Measurements from ENCODE around the gene ANXA5. TPM values are rescaled to one million over a fixed set of nuclear protein-coding genes. Genes with fewer than 3 reads are reported as not detected.

Gene ANXA5
- polyA plus RNA-seq, 4 donors, result 85.7 to 281 (median 152) TPM

GRCh38 chr4:121724671-121725070 is 27.9 kb upstream of the ANXA5 start:
- no peak for DNase-seq
- WGBS, 3 donors, result 91 to 100% (median 93%) methylated on average over 1 of the region's 1 CpG
- no peak for FAIRE-seq

GRCh38 chr4:121721700-121722099 is 24.9 kb upstream of the ANXA5 start:
- WGBS, 3 donors, result 19 to 61% (median 30%) methylated on average over 1 of the region's 1 CpG
- Histone ChIP-seq H3K36me3 (ENCODE audit: control insufficient read depth in 3 of 3, insufficient read depth in 2 of 3, low read depth in 1 of 3, low read length in 3 of 3) (no peaks in the 10 kb centered on the region), H3K4me3 (ENCODE audit: low read depth in 1 of 3, low read length in 3 of 3) (no peak overlapping the region), H3K27me3 (ENCODE audit: control insufficient read depth in 3 of 3, insufficient read depth in 3 of 3, low read length in 3 of 3) (no peaks in the 10 kb centered on the region), H3K4me1 (ENCODE audit: control insufficient read depth in 3 of 3, insufficient read depth in 2 of 3, low read depth in 1 of 3, low read length in 2 of 3) (peaks cover 0 to 3% (median 0%) of the 10 kb centered on the region in 3 donors), H3K9me3 (ENCODE audit: control insufficient read depth in 2 of 2, insufficient read depth in 1 of 2, low read depth in 1 of 2, low read length in 1 of 2) (no peaks in the 10 kb centered on the region), H3K27ac (ENCODE audit: low read depth in 1 of 3, low read length in 2 of 3) (no peak overlapping the region)
- FAIRE-seq, result no peak
- no peak for DNase-seq

More at GRCh38 chr4:121724671-121725070, 27.9 kb upstream of the ANXA5 start:
- no peaks in the 10 kb centered on the region for H3K9me3 ChIP-seq (ENCODE audit: control insufficient read depth in 2 of 2, insufficient read depth in 1 of 2, low read depth in 1 of 2, low read length in 1 of 2)
- no peaks in the 10 kb centered on the region for H3K36me3 ChIP-seq (ENCODE audit: control insufficient read depth in 3 of 3, insufficient read depth in 2 of 3, low read depth in 1 of 3, low read length in 3 of 3)
- H3K27me3 ChIP-seq (ENCODE audit: control insufficient read depth in 3 of 3, insufficient read depth in 3 of 3, low read length in 3 of 3), result no peaks in the 10 kb centered on the region
- H3K4me3 ChIP-seq (ENCODE audit: low read depth in 1 of 3, low read length in 3 of 3), result no peak overlapping the region
- H3K4me1 ChIP-seq (ENCODE audit: control insufficient read depth in 3 of 3, insufficient read depth in 2 of 3, low read depth in 1 of 3, low read length in 2 of 3), result peaks cover 0 to 3% (median 0%) of the 10 kb centered on the region in 3 donors
- H3K27ac ChIP-seq (ENCODE audit: low read depth in 1 of 3, low read length in 2 of 3), result no peak overlapping the region

- H3K27ac ChIP-seq (ENCODE audit: low read depth in 1 of 3, low read length in 2 of 3), result no peak overlapping the region
- H3K27me3 ChIP-seq (ENCODE audit: control insufficient read depth in 3 of 3, insufficient read depth in 3 of 3, low read length in 3 of 3), result no peaks in the 10 kb centered on the region
- FAIRE-seq (no peak), DNase-seq (no peak)
- no peak overlapping the region for H3K4me3 ChIP-seq (ENCODE audit: low read depth in 1 of 3, low read length in 3 of 3)
- WGBS, 3 donors, result 62 to 84% (median 82%) methylated on average over 1 of the region's 1 CpG
- no peaks in the 10 kb centered on the region for H3K36me3 ChIP-seq (ENCODE audit: control insufficient read depth in 3 of 3, insufficient read depth in 2 of 3, low read depth in 1 of 3, low read length in 3 of 3)
- H3K9me3 ChIP-seq (ENCODE audit: control insufficient read depth in 2 of 2, insufficient read depth in 1 of 2, low read depth in 1 of 2, low read length in 1 of 2), result no peaks in the 10 kb centered on the region
- H3K4me1 ChIP-seq (ENCODE audit: control insufficient read depth in 3 of 3, insufficient read depth in 2 of 3, low read depth in 1 of 3, low read length in 2 of 3), result no peaks in the 10 kb centered on the region
Observed at GRCh38 chr4:121720109-121720508, 23.3 kb upstream of the ANXA5 start.

- H3K27me3 ChIP-seq (ENCODE audit: control insufficient read depth in 3 of 3, insufficient read depth in 3 of 3, low read length in 3 of 3), result no peaks in the 10 kb centered on the region
- DNase-seq (no peak), FAIRE-seq (no peak)
- no peaks in the 10 kb centered on the region for H3K36me3 ChIP-seq (ENCODE audit: control insufficient read depth in 3 of 3, insufficient read depth in 2 of 3, low read depth in 1 of 3, low read length in 3 of 3)
- no peaks in the 10 kb centered on the region for H3K4me1 ChIP-seq (ENCODE audit: control insufficient read depth in 3 of 3, insufficient read depth in 2 of 3, low read depth in 1 of 3, low read length in 2 of 3)
- no peak overlapping the region for H3K4me3 ChIP-seq (ENCODE audit: low read depth in 1 of 3, low read length in 3 of 3)
- peak overlapping the region in 1 of 3 donors; percentile 16 for H3K27ac ChIP-seq (ENCODE audit: low read depth in 1 of 3, low read length in 2 of 3)
- no peaks in the 10 kb centered on the region for H3K9me3 ChIP-seq (ENCODE audit: control insufficient read depth in 2 of 2, insufficient read depth in 1 of 2, low read depth in 1 of 2, low read length in 1 of 2)
- whole genome bisulfite sequencing, 3 donors, result 53 to 70% (median 66%) methylated on average over 4 of the region's 4 CpGs
Observed at GRCh38 chr4:121717680-121718237, 21.0 kb upstream of the ANXA5 start.

GRCh38 chr4:121714548-121714947 is 17.8 kb upstream of the ANXA5 start:
- Histone ChIP-seq H3K36me3 (ENCODE audit: control insufficient read depth in 3 of 3, insufficient read depth in 2 of 3, low read depth in 1 of 3, low read length in 3 of 3) (no peaks in the 10 kb centered on the region), H3K4me1 (ENCODE audit: control insufficient read depth in 3 of 3, insufficient read depth in 2 of 3, low read depth in 1 of 3, low read length in 2 of 3) (peaks cover 0 to 8% (median 0%) of the 10 kb centered on the region in 3 donors), H3K27ac (ENCODE audit: low read depth in 1 of 3, low read length in 2 of 3) (no peak overlapping the region), H3K27me3 (ENCODE audit: control insufficient read depth in 3 of 3, insufficient read depth in 3 of 3, low read length in 3 of 3) (no peaks in the 10 kb centered on the region), H3K9me3 (ENCODE audit: control insufficient read depth in 2 of 2, insufficient read depth in 1 of 2, low read depth in 1 of 2, low read length in 1 of 2) (no peaks in the 10 kb centered on the region), H3K4me3 (ENCODE audit: low read depth in 1 of 3, low read length in 3 of 3) (no peak overlapping the region)
- DNase-seq (no peak), FAIRE-seq (no peak)
- WGBS, 3 donors, result 82 to 88% (median 86%) methylated on average over 4 of the region's 4 CpGs

DNA sequence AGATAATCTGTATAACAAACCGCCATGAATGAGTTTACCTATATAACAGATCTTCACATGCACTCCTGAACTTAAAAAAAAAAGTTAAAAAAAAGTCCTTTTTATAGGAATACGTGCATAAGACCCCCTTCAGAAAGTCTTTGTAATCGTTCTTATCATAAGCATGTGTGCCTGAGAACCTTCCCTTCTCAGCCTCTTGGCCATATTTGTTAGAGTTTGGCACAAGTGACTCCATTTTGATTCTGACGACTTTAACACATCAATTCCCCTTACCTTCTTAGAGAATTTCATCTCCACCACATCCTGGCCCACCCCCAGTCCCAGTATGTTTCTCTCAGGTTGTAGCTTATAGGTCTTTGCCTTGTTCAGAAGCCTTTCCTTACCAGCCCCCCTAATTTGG is 16.0 kb upstream of the ANXA5 start:
- Histone ChIP-seq H3K4me1 (ENCODE audit: control insufficient read depth in 3 of 3, insufficient read depth in 2 of 3, low read depth in 1 of 3, low read length in 2 of 3) (peaks cover 0 to 8% (median 0%) of the 10 kb centered on the region in 3 donors), H3K9me3 (ENCODE audit: control insufficient read depth in 2 of 2, insufficient read depth in 1 of 2, low read depth in 1 of 2, low read length in 1 of 2) (no peaks in the 10 kb centered on the region), H3K36me3 (ENCODE audit: control insufficient read depth in 3 of 3, insufficient read depth in 2 of 3, low read depth in 1 of 3, low read length in 3 of 3) (no peaks in the 10 kb centered on the region), H3K4me3 (ENCODE audit: low read depth in 1 of 3, low read length in 3 of 3) (no peak overlapping the region), H3K27ac (ENCODE audit: low read depth in 1 of 3, low read length in 2 of 3) (no peak overlapping the region), H3K27me3 (ENCODE audit: control insufficient read depth in 3 of 3, insufficient read depth in 3 of 3, low read length in 3 of 3) (no peaks in the 10 kb centered on the region)
- WGBS, 3 donors, result 78 to 88% (median 88%) methylated on average over 4 of the region's 4 CpGs
- no peak for DNase-seq
- FAIRE-seq, result no peak

DNA sequence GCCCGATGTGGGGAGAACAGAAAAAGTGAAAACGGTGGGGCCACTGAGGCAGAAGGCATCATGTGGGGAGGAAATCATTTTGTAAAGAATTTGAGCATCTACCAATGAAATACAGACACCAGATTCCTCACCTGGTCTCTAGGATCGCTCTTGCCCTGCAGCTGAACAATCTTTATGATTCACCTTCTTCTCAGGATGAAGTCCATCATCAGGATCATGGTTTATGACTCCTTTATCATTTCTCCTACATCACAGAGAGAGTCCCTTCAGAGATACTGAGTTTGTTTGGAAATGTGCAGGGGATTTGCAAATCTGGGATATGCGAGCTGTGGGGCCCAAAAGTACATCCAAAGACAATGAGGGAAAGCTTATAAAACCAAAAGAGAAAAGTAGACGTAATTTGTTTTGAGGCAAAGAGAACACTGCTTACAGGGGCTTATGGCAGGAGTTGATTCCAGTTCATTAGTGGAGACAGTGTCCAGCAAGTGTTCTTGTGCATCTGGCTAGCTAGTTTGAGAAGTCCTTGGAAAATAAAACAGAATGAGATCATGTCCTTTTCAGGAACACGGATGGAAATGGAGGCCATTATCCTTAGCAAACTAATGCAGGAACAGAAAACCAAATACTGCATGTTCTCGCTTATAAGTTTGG is 15.3 kb upstream of the ANXA5 start:
- Histone ChIP-seq H3K4me3 (ENCODE audit: low read depth in 1 of 3, low read length in 3 of 3) (peak overlapping the region in 1 of 3 donors; percentile 23), H3K9me3 (ENCODE audit: control insufficient read depth in 2 of 2, insufficient read depth in 1 of 2, low read depth in 1 of 2, low read length in 1 of 2) (no peaks in the 10 kb centered on the region), H3K27ac (ENCODE audit: low read depth in 1 of 3, low read length in 2 of 3) (peak overlapping the region in 2 of 3 donors; percentile 37 to 68), H3K4me1 (ENCODE audit: control insufficient read depth in 3 of 3, insufficient read depth in 2 of 3, low read depth in 1 of 3, low read length in 2 of 3) (peaks cover 0 to 8% (median 0%) of the 10 kb centered on the region in 3 donors), H3K27me3 (ENCODE audit: control insufficient read depth in 3 of 3, insufficient read depth in 3 of 3, low read length in 3 of 3) (no peaks in the 10 kb centered on the region), H3K36me3 (ENCODE audit: control insufficient read depth in 3 of 3, insufficient read depth in 2 of 3, low read depth in 1 of 3, low read length in 3 of 3) (no peaks in the 10 kb centered on the region)
- FAIRE-seq (peak; percentile 15), DNase-seq (no peak)
- WGBS, 3 donors, result 53 to 55% (median 54%) methylated on average over 7 of the region's 7 CpGs

- Histone ChIP-seq H3K4me3 (ENCODE audit: low read depth in 1 of 3, low read length in 3 of 3) (peak overlapping the region in 1 of 3 donors; percentile 23), H3K36me3 (ENCODE audit: control insufficient read depth in 3 of 3, insufficient read depth in 2 of 3, low read depth in 1 of 3, low read length in 3 of 3) (no peaks in the 10 kb centered on the region), H3K9me3 (ENCODE audit: control insufficient read depth in 2 of 2, insufficient read depth in 1 of 2, low read depth in 1 of 2, low read length in 1 of 2) (no peaks in the 10 kb centered on the region), H3K4me1 (ENCODE audit: control insufficient read depth in 3 of 3, insufficient read depth in 2 of 3, low read depth in 1 of 3, low read length in 2 of 3) (peaks cover 0 to 8% (median 0%) of the 10 kb centered on the region in 3 donors), H3K27ac (ENCODE audit: low read depth in 1 of 3, low read length in 2 of 3) (peak overlapping the region in 2 of 3 donors; percentile 46 to 68), H3K27me3 (ENCODE audit: control insufficient read depth in 3 of 3, insufficient read depth in 3 of 3, low read length in 3 of 3) (no peaks in the 10 kb centered on the region)
- no peak for FAIRE-seq
- peak in 1 of 2 donors; percentile 80 for DNase-seq
- 4 to 7% (median 6%) methylated on average over 18 of the region's 18 CpGs for WGBS, 3 donors
Observed at GRCh38 chr4:121711263-121712000, 14.7 kb upstream of the ANXA5 start.

Measured in small intestine (tissue), 7 donors.